HG03196 (cell line): Measurements from ENCODE around the gene TMEM212.

Experiments
- ATAC-seq: cut with Tn5 transposase; IDR thresholded peaks from one replicate; pipeline ENCODE4 v1.9.1; 2021; ENCODE audit not compliant: unreplicated experiment

TMEM212 gene

GRCh38 chr3:171842864-171843518 is at the start of gene TMEM212:
Gene TMEM212, plus strand, starts transcription at chr3:171843349. Its CDS starts 35 bp downstream, at chr3:171843384.
- ATAC-seq, result no peak

GRCh38 chr3:171796625-171797264 is 46.4 kb upstream of the TMEM212 start:
- ATAC-seq, result no peak

DNA sequence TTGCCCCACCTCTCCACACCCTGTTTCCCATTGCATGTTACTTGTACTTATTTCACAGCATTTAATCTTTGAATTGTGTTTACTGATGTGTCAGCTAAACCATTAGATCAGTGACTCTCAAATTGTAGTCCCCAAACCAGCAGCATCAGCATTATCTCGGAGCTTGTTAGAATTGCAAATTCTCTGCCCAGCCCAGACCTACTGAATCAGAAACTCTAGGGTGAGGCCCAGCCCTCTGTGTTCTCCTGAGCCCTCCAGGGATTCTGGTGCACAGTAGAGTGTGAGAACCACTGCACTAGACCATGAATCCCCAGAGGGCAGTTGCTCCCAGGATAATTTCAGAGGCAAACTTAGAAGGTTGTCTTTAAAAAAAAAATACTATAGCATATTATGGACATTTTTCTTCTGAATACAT is 45.9 kb upstream of the TMEM212 start:
- ATAC-seq, result peak; percentile 73

DNA sequence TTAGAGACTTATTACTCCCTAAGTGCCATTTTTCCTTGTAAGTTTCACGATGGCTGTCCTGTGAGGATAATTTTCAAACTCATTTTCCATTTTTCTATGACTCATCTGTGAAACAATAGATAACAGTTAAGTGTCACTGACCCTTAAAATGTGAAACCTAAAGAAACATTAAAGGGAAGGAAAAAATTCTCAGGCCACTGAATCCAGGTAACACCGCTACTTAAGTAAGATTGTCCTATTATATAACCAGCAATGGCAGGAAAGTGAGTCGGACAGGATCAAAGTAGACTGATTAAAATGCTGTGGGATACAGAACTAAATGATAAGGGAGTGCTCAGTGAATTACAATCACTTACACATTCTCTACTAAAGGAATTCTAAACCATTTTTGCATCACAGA is 45.3 kb upstream of the TMEM212 start:
- no peak for ATAC-seq

- no peak for ATAC-seq
These were observed 43.6 kb upstream of the TMEM212 start for GRCh38 chr3:171799501-171799900.

DNA sequence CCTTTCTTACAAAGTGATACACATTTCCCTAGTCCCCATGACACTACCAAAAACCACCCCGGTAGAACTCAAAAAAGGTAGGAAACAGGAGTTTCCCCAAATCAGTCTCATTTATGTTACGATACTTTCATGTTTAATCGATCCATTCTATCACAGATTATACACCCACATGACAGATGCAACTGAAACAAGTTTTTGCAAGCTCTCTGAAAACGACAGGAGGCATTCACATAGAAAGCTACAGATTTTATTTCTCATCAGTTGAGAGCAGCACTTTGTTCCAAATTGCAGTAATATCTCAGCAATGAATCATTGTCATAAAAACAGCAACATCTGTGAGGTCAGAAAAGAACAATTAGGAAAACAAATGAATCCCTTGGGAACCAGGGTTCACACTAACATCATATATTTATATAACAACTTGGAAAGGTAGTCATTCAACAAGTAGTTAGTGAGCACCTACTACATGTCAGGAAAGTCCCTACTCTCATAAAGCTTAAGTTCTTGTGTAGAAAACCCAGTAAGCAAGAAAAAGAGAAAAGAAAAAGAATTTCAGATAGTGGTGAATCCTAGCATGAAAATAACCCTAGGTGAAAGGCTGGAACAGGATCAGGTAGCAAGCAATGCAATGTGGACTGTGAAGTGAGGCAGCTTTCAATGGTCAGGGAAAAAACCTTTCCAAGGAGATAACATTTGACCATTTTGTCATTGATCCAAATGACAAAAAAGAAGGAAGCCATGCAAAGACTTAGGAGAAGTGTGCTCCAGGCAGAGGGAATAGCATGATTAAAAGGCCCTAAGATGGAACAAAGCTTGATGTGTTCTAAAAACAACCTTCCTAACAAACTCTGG is 41.2 kb upstream of the TMEM212 start:
- ATAC-seq, result no peak

GRCh38 chr3:171802590-171802956 is 40.6 kb upstream of the TMEM212 start:
- ATAC-seq, result peak; percentile 32

DNA sequence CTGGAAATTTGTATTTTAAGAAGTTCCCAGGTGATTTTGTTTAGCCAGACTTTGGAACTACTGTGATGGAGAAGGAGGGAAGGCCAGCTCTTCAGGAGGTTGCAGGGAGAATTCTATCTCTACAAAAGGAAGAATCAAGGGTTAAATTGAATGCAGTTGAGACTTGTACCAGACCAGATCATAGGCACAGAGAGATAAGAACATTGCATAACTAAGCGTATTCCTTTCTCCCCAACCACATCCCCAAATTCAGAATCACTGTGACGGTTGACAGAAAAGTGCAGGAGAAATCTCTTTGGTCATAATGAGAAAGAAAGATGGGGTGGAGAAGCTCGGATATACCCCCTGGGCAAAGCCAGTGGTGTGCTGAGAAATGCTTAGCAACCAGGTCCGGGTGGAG is 40.1 kb upstream of the TMEM212 start:
- ATAC-seq, result no peak

DNA sequence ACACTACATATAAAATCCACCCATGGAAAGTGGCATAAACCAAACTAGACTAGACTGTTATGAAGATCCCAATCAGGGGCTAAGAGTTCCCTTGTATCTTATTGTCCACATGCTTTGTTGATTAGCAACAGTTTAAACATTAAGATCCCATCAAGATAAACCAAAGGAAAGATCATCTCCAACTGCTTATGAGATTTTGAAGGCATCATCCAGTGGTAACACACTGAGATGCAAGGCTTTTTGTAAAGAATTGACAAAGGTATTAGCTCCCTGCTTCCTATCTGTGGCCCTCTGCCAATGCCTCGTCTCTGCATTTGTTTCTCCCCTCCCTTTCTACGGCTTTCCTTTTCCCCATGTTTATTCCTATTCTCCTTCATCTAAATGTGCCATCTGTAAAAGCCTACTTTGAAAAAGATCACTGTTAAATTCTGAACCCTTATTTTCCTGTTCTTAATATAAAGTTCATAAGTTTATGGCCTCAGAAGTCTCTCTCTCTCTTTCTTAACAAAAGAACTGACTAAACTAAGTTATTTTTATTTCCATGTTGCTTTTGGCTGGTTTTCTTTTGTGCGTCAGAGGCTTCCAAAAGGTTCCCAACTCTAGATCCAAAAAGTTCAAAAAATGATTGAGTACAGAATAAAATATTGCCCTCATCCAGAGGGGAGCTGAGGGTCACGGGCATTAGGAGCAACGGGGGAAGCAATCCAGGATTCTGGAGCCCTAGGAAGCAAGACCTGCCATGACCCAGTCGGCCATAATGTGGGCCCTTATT is 38.3 kb upstream of the TMEM212 start:
- no peak for ATAC-seq

DNA sequence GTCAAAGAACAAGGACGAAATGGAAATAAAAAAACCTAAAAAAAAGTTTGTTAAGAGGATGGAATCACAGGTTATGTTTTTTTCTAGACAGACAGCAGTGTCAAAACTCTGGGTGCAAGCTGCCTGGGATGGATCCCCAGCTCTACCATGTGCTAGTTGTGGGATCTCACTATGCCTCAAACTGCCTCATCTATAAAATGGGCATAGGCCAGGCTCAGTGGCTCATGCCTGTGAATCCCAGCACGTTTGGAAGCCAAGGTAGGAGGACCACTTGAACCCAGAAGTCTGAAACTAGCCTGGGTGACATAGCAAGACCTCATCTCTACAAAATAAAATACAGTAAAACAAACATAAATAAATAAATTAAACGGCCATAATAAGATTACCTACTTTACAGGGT is 37.5 kb upstream of the TMEM212 start:
- ATAC-seq, result no peak

DNA sequence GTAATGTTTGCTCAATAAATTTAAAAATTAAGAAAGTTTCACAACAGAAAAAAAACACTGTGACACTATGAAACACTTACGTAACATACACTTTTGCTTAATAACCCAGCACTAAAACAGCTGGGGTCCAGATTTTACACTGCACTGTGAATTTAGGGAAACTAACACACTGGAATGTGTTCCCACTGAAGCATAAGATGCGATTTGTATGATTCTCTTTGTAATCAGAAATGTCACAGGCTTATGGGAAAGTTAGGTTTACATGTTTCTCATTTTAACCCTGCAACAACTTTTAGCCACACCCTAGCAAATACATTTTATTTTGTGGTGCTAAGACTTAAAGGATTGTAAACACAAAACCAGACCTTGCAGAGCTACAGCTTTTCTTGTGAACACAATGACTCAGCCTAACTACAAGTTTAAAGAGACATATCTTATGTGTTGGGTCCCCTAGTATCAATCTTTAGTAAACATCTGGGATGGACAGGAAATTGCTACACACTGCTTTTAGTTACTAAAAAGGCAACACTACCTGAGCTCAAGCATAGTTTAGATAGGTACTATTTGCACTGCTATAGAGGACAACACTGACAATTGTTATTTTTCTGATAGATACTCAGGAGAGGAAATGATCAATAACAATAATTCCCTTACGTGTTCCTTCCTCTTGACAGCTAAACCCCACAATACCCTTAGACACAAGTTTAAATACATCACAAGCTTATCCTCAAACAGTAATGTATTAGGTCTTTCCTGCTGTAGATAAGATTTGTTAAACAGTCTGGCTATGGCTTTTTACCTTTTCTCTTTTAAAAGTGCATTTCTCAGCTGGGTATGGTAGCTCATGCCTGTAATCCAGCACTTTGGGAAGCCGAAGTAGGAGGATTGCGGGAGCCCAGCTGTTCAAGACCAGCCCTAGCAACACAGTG is 36.7 kb upstream of the TMEM212 start:
- no peak for ATAC-seq

GRCh38 chr3:171807129-171807675 is 35.9 kb upstream of the TMEM212 start:
- ATAC-seq, result no peak

GRCh38 chr3:171807806-171808205 is 35.3 kb upstream of the TMEM212 start:
- ATAC-seq, result no peak

DNA sequence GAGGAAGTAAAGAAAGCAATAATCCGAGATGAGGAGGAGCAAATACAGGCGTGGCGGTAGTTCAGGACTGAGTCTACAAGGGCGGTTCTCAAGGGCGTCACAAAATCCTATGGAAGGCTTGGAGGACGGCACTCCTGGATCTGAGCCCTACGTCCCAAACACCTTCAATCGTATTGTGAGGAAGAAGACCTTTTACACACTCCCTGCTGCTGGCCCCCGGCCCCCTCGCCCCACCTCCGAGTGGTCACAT is 33.6 kb upstream of the TMEM212 start:
- ATAC-seq, result peak; percentile 25

- ATAC-seq, result peak; percentile 50
These were observed 33.1 kb upstream of the TMEM212 start, which contains the start of gene PLD1 for GRCh38 chr3:171809861-171810628. Gene PLD1, minus strand, starts transcription at chr3:171810483. Its CDS starts 72,432 bp downstream, at chr3:171738051.

- no peak for ATAC-seq
These were observed 32.4 kb upstream of the TMEM212 start for GRCh38 chr3:171810629-171811294.

DNA sequence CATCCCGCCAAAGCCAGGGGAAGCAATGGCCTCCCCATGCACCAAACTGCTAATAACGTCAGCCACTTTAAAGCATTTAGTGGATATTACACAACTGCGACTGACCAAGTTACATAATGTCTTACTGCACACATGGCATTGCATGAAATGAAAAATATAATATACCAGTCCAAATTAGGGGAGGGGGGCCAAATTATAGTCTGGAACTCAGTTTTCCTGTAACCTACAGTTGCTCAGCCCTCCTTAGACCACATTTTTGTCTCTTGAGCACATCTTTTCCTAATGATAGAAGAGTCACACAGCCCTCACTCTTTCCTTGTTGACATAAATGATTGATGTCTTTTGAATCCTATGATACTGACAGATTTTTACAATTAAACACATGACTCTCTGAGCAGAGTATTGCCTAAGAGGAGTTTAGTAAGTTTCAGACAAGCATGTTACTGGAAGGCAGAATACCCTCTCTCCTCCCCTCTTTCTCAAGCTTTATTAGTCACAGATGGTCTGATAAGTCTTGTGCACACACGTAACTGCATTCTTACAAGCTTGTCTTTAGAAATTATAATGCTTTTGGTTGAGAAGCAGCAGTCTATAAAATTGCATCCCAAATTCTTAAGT is 31.7 kb upstream of the TMEM212 start:
- no peak for ATAC-seq

- ATAC-seq, result no peak
These were observed 31.2 kb upstream of the TMEM212 start for GRCh38 chr3:171811913-171812335.
